Dendritic cell treated with granulocyte-macrophage colony-stimulating factor and Interleukin-4, amounts not matched to agents 40 ng/mL and 50 ng/mL, for 4 days (primary cell): ENCODE data around the gene TAS2R16.

Experiments used
- H3K27ac Mint-ChIP-seq: one replicate; pipeline ENCODE4 v1.8.0; 2022; ENCODE audit warnings: mild to moderate bottlenecking, mixed read lengths
- H3K27me3 Mint-ChIP-seq: one replicate; pipeline ENCODE4 v1.8.0; 2022; ENCODE audit warnings: mild to moderate bottlenecking, mixed read lengths
- H3K36me3 Mint-ChIP-seq: one replicate; pipeline ENCODE4 v1.8.0; 2022; ENCODE audit warnings: low read depth, mixed read lengths
- H3K4me1 Mint-ChIP-seq: one replicate; pipeline ENCODE4 v1.8.0; 2022; ENCODE audit warnings: low read depth, mixed read lengths
- H3K4me3 Mint-ChIP-seq: one replicate; pipeline ENCODE4 v1.8.0; 2022; ENCODE audit warnings: mild to moderate bottlenecking, moderate library complexity, mixed read lengths
- H3K9me3 Mint-ChIP-seq: one replicate; pipeline ENCODE4 v1.8.0; 2022; ENCODE audit warnings: mixed read lengths
- intact Hi-C: fragments of 100-400 bp; cut with micrococcal nuclease; formaldehyde crosslinking; loops from one replicate; pipeline ENCODE4 v1.15.0; 2022

TAS2R16 gene, protein sequence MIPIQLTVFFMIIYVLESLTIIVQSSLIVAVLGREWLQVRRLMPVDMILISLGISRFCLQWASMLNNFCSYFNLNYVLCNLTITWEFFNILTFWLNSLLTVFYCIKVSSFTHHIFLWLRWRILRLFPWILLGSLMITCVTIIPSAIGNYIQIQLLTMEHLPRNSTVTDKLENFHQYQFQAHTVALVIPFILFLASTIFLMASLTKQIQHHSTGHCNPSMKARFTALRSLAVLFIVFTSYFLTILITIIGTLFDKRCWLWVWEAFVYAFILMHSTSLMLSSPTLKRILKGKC

DNA sequence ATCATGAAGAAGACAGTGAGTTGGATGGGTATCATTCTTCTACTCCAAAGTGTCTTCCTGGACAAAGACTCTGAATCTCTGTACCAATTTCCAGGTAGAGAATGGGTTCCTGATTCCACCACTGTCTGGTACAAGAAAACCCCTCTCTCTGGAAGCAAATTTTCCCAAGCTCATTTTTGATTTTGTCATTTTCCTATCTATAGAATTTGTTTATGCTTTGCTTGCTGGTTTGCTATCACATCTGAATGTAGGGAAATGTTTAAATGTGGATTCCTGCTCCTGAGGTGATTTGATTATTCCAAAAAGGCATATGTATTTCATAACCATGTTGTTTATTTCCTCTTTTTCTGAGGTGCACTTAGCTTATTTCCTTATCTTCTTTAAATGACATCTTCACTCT is at the start of gene TAS2R16:
Gene TAS2R16 (minus strand): TSS at position 101 of the 400 bp plus-strand sequence. CDS start 66 bp downstream, at position 35.
- H3K27ac Mint-ChIP-seq, result no peak within 1 kb of the TSS
- intact Hi-C loops, result no loop called here
- H3K9me3 Mint-ChIP-seq, result peaks cover 26% of the 10 kb centered on the region
- H3K36me3 Mint-ChIP-seq, result no peaks in the 10 kb centered on the region
- H3K27me3 Mint-ChIP-seq, result no peaks in the 10 kb centered on the region
- H3K4me3 Mint-ChIP-seq, result no peak within 1 kb of the TSS
- no peaks in the 10 kb centered on the region for H3K4me1 Mint-ChIP-seq

DNA sequence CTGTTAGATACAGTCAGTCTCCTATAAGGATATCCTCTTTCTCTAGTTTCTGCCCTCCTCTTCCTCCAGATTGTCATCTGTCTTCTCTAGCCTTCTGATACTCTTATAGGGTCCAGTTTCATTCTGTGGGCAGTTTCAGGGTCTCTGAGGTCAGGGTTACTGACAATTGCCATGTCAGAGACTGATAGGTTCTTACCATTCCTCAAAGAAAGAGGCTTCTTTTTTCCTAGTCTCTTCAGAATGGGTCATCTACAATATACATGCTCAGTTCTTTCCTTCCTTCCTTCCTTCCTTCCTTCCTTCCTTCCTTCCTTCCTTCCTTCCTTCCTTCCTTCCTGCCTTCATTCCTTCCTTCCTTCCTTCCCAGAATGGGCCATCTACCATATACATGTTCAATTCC is 48.1 kb upstream of the TAS2R16 start:
- H3K27me3 Mint-ChIP-seq, result no peaks in the 10 kb centered on the region
- no peaks in the 10 kb centered on the region for H3K4me1 Mint-ChIP-seq
- no peak overlapping the region for H3K4me3 Mint-ChIP-seq
- intact Hi-C loops, result no loop called here
- H3K27ac Mint-ChIP-seq, result no peak overlapping the region
- H3K9me3 Mint-ChIP-seq, result peaks cover 35% of the 10 kb centered on the region
- H3K36me3 Mint-ChIP-seq, result no peaks in the 10 kb centered on the region

DNA sequence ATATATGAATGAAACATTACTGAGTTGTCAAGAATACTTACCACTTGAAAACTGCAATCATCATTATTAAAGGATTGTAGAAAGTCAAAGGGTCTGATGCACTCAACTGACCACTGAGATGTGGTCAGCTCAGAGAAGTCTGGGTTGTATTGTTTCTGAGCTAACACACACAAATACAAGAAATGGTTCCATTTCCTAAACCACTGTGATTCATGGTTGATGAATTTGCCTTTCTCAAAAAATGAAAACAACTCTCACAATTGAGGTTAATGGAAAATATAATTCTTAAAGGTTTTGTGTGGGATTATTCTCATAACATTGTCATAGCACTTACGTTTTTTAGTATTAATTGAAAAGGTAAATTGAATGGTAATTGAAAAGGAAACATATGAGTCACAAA is 45.6 kb upstream of the TAS2R16 start:
- no peaks in the 10 kb centered on the region for H3K36me3 Mint-ChIP-seq
- H3K4me1 Mint-ChIP-seq, result no peaks in the 10 kb centered on the region
- H3K27ac Mint-ChIP-seq, result no peak overlapping the region
- no peak overlapping the region for H3K4me3 Mint-ChIP-seq
- no peaks in the 10 kb centered on the region for H3K27me3 Mint-ChIP-seq
- H3K9me3 Mint-ChIP-seq, result peaks cover 22% of the 10 kb centered on the region
- intact Hi-C loops, result no loop called here

DNA sequence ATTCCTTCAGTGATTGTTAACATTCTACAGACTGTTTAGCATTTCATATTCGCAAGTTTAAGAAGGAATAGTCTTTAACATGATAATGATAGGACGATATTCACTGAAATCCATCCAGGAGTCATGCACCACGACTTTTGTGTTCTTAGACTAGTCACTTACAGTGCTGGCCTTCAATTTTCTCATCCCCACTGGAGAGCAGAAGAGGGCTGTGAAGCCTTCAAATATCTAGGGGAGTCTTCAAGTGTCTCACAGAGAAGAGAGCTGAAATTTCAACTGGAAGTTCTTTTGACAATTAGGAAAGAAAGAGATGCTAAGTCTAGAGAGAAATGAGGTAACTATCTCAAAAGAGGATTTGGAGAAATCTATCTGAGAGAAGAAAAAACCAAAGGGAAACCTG is 43.8 kb upstream of the TAS2R16 start:
- H3K36me3 Mint-ChIP-seq, result no peaks in the 10 kb centered on the region
- H3K9me3 Mint-ChIP-seq, result peaks cover 18% of the 10 kb centered on the region
- intact Hi-C loops, result no loop called here
- H3K4me3 Mint-ChIP-seq, result no peak overlapping the region
- H3K4me1 Mint-ChIP-seq, result no peaks in the 10 kb centered on the region
- no peaks in the 10 kb centered on the region for H3K27me3 Mint-ChIP-seq
- H3K27ac Mint-ChIP-seq, result no peak overlapping the region

DNA sequence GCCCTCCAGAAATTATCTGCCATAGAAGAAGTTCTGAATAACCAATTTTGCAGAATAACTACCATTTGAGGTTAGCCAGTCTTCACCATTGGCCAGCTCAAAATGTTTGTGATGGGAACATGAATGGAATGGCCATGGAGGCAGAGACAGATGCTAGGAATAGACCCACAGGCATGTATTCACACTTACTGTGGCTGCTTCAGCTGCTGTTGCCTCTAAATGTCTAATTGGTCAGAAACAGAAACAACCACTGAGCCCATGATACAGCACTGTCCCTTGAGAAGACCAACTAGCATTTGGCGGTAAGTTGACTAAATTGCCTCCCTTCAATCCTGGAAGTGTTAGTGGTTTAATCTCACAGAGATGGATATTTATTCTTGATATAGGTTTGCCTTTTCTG is 38.6 kb upstream of the TAS2R16 start:
- H3K27me3 Mint-ChIP-seq, result no peaks in the 10 kb centered on the region
- H3K27ac Mint-ChIP-seq, result no peak overlapping the region
- no peak overlapping the region for H3K4me3 Mint-ChIP-seq
- H3K9me3 Mint-ChIP-seq, result peaks cover 40% of the 10 kb centered on the region
- intact Hi-C loops, result no loop called here
- H3K36me3 Mint-ChIP-seq, result no peaks in the 10 kb centered on the region
- H3K4me1 Mint-ChIP-seq, result no peaks in the 10 kb centered on the region

DNA sequence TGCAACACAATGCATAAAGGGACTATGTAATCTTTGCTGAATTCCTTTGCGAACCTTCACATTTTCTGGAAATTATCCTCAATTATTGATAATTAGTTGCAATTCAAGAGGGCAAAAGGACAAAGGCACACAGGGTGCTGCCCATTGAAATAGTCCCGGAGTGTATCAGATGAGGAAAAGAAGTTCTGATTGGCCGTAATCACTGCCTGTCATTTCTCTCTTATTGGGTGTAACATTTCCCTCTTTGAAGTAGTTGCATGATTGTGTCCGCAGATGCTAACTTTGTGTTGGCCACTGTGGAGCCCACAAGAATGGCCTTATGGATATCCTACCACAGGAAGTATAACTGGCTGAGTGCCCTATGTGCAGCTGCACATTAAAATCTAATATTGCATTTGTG is 35.1 kb upstream of the TAS2R16 start:
- H3K36me3 Mint-ChIP-seq, result no peaks in the 10 kb centered on the region
- no peak overlapping the region for H3K4me3 Mint-ChIP-seq
- no peak overlapping the region for H3K27ac Mint-ChIP-seq
- H3K9me3 Mint-ChIP-seq, result peaks cover 32% of the 10 kb centered on the region
- intact Hi-C loops, result no loop called here
- H3K27me3 Mint-ChIP-seq, result no peaks in the 10 kb centered on the region
- no peaks in the 10 kb centered on the region for H3K4me1 Mint-ChIP-seq

DNA sequence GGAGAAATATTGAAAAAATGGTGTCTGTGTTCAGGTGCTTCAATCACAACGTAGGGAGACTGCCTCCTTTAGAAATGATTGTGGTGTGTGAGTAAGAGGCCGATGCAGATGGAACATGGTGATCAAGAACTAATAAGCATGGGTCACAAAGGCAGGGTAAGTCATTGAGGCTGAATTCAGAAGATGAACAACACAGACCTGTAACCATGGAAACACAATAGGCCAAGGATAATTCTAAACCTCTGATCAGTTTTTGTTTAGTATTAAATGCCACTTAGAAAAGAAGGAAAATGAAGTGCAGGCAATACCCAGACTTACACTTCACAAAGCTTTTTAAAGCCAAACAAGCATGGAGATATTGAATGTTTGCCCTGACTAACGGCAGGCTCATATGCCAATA is 32.8 kb upstream of the TAS2R16 start:
- intact Hi-C loops, result no loop called here
- Mint-ChIP-seq H3K27ac (no peak overlapping the region), H3K9me3 (peaks cover 26% of the 10 kb centered on the region), H3K4me1 (no peaks in the 10 kb centered on the region), H3K27me3 (no peaks in the 10 kb centered on the region), H3K36me3 (no peaks in the 10 kb centered on the region), H3K4me3 (no peak overlapping the region)

DNA sequence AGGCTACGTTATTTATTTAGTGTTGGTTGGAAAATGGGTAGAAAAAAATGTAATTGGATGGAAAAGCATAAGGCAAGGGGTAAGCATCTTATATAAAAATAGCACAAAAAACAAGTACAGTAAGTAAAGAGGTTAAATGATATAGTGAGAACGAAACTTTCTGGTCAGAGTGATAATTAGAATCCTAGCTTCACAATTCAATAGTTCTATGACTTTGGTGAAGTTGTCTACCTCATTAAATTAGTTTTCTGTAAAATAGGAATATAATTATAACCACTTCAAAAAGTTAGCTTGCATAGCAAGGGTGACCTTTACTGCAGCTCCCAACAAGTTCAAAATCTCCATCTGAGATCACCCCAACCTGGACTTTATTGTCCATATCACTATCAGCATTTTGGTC is 30.8 kb upstream of the TAS2R16 start:
- Mint-ChIP-seq H3K4me1 (no peaks in the 10 kb centered on the region), H3K27me3 (no peaks in the 10 kb centered on the region), H3K36me3 (no peaks in the 10 kb centered on the region), H3K9me3 (peaks cover 16% of the 10 kb centered on the region), H3K4me3 (no peak overlapping the region), H3K27ac (no peak overlapping the region)
- intact Hi-C loops, result no loop called here

DNA sequence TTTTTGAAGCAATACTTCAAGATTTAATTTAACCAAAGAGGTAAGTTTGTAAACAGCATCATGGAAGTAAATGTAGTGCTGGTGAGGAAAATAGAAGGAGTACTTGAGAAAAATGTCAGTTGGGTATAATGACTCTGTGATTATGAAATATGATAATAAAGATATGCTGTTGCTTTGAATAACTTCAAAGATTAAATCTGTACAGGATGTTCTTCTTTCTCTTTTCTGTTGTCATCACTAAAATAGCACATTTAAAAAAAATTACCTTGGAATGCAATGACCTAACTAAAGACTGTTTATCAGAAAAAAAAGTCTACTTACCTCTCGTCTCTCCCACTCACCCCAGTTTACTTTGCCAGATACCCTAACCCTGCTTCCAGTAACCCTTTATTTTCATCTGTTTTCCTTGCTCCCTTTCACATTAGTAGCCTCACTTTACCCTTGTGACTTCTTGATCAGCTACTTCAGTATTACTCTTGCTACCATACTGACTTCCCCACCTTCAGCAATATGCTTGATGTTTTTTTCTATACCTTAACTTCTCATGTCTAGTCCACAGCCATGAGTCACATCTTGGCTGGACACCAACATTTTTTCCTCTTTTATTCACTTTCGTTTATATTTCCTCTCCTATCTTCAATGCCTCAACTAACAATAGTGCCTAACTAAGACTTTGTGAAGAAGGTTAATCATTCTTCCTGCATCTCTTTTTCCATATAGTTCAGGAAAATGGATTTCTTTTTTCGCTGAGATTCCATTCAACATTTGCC is 29.7 kb upstream of the TAS2R16 start:
- intact Hi-C loops, result no loop called here

DNA sequence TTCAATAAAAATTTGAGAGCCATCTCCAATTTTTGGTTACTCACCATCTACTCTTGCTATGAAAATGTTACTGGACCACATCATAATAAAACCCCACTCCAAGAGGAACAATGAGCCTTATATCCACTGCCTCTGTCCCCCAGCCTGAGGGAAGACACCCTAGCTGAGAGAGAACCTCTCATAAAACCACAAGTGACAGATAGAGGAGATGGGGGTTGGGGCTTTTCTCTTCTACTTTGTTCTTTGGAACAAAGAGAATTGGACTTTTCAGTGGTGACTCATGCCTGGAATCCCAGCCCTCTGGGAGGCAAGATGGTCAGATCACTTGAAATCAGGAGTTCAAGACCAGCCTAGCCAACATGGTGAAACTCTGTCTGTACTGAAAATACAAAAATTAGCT is 27.6 kb upstream of the TAS2R16 start:
- Mint-ChIP-seq H3K27ac (no peak overlapping the region), H3K4me3 (no peak overlapping the region), H3K36me3 (no peaks in the 10 kb centered on the region)

More for the DNA sequence above, 29.7 kb upstream of the TAS2R16 start:
- Mint-ChIP-seq H3K27ac (no peak overlapping the region), H3K36me3 (no peaks in the 10 kb centered on the region), H3K4me3 (no peak overlapping the region), H3K9me3 (peaks cover 15% of the 10 kb centered on the region), H3K4me1 (no peaks in the 10 kb centered on the region), H3K27me3 (no peaks in the 10 kb centered on the region)

DNA sequence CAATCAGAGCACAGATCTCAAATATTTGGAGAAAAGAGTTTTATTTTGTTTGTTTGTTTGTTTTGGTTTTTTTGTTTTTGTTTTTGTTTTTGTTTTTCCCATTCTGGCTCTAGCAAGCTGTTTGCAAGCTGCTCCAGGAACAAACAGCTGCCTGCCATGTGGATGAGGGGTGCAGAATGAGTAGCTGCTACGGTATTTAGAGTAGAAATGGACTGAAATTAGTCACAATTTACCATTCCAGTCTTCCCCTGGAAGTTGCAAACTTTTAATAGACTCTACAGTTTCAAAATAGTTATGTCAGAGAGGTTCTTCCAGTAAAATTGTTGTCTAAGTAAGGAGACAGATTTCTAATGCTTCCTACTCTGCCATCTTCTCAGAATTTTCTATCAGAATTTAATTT is 27.1 kb upstream of the TAS2R16 start:
- intact Hi-C loops, result no loop called here
- no peaks in the 10 kb centered on the region for H3K36me3 Mint-ChIP-seq

More for the DNA sequence above, 27.6 kb upstream of the TAS2R16 start:
- Mint-ChIP-seq H3K27me3 (no peaks in the 10 kb centered on the region), H3K4me1 (no peaks in the 10 kb centered on the region), H3K9me3 (peaks cover 33% of the 10 kb centered on the region)
- intact Hi-C loops, result no loop called here

DNA sequence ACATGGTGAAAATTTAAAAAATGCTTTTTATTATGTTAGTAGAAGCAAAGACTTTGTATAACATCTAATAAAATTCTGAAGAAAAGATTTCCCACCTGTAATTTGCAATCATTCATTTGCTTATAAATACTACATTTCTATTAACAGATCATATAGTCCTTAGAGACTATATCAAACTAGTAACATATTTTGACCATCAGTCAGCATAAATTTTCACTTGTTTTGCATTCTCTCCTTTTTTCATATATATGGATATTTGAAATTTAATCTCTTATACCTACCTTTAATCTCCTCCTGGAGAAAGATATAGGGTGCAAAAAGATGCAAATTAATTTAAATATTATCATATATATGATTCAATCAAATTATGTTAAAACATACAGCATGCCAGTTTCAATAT is 16.9 kb upstream of the TAS2R16 start:
- Mint-ChIP-seq H3K27ac (no peak overlapping the region), H3K4me3 (no peak overlapping the region), H3K9me3 (peaks cover 29% of the 10 kb centered on the region), H3K27me3 (no peaks in the 10 kb centered on the region), H3K36me3 (no peaks in the 10 kb centered on the region), H3K4me1 (no peaks in the 10 kb centered on the region)
- intact Hi-C loops, result no loop called here

More for the DNA sequence above, 27.1 kb upstream of the TAS2R16 start:
- Mint-ChIP-seq H3K27ac (no peak overlapping the region), H3K27me3 (no peaks in the 10 kb centered on the region), H3K9me3 (peaks cover 33% of the 10 kb centered on the region), H3K4me1 (no peaks in the 10 kb centered on the region), H3K4me3 (no peak overlapping the region)

DNA sequence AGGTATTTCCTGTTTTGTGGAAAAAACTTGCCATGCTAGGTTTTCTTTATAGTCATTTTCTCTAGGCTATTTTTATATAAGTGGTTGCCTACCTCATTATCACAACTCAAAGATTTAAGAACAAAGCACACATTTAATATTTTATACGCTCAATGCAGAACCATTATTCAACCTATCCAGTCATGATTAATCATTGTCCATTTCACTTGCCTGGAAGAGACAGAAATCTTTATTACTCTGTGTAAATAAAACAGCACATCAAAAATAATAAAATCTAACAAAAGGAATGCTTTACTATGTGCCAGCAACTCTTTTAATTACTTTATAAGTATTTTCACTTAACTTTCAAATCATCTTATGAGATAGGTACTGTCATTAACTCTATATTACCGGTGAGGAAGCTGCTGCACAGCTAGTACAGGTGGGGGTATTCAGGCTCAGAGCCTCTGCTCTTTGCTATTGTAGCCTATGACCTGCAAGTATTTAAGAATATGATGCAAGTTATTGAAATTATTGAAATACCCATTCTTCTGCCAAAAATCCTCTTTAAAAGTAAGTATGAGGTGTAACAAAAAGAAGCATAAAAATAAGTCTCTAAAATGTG is 16.4 kb upstream of the TAS2R16 start:
- Mint-ChIP-seq H3K4me1 (no peaks in the 10 kb centered on the region), H3K27me3 (no peaks in the 10 kb centered on the region), H3K9me3 (peaks cover 31% of the 10 kb centered on the region), H3K4me3 (no peak overlapping the region), H3K27ac (no peak overlapping the region), H3K36me3 (no peaks in the 10 kb centered on the region)
- intact Hi-C loops, result no loop called here

DNA sequence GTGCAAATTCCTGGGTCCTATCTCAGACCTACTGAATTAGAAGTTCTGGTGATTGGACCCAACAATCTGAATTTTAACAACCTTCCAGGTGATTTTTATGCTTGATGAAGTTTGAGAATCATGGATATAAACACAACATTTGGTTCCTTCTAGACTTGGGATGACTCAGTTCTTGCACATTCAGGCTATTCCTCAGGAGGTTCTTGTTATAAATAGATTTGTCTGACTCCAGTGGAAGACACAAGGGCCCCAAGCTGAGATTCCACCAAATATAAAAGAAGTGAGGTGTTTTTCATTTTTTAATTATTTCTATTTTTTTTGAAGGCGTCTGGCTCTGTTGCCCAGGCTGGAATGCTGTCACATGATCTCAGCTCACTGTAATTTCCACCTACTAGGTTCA is 9.4 kb upstream of the TAS2R16 start:
- Mint-ChIP-seq H3K27me3 (no peaks in the 10 kb centered on the region), H3K4me3 (no peak overlapping the region), H3K36me3 (no peaks in the 10 kb centered on the region), H3K4me1 (no peaks in the 10 kb centered on the region), H3K27ac (no peak overlapping the region), H3K9me3 (peaks cover 7% of the 10 kb centered on the region)
- intact Hi-C loops, result no loop called here
